ENCODE results near the gene SMYD3.

The SMYD3 gene

GRCh38 chr1:246258250-246258649 lies 248.8 kb downstream of the SMYD3 start:
- H3K27me3 ChIP-seq (ENCODE audit: insufficient read depth, poor library complexity, severe bottlenecking): no peaks in the 10 kb centered on the region
- no peak overlapping the region for H3K4me3 ChIP-seq (replicated peaks; ENCODE audit: insufficient read depth, low read length)

GRCh38 chr1:246255773-246256172 lies 251.3 kb downstream of the SMYD3 start:
- TF ChIP-seq REST (IDR thresholded peaks at IDR 0.05; ENCODE audit: insufficient replicate concordance, low read depth) (no peak), POLR2AphosphoS5 (IDR thresholded peaks at IDR 0.05; ENCODE audit: low read depth) (no peak), SPI1 (IDR thresholded peaks at IDR 0.05; ENCODE audit: borderline replicate concordance, low read depth) (no peak), GABPA (IDR thresholded peaks at IDR 0.05; ENCODE audit: low read depth) (no peak)
- TF ChIP-seq, protein P1, sequence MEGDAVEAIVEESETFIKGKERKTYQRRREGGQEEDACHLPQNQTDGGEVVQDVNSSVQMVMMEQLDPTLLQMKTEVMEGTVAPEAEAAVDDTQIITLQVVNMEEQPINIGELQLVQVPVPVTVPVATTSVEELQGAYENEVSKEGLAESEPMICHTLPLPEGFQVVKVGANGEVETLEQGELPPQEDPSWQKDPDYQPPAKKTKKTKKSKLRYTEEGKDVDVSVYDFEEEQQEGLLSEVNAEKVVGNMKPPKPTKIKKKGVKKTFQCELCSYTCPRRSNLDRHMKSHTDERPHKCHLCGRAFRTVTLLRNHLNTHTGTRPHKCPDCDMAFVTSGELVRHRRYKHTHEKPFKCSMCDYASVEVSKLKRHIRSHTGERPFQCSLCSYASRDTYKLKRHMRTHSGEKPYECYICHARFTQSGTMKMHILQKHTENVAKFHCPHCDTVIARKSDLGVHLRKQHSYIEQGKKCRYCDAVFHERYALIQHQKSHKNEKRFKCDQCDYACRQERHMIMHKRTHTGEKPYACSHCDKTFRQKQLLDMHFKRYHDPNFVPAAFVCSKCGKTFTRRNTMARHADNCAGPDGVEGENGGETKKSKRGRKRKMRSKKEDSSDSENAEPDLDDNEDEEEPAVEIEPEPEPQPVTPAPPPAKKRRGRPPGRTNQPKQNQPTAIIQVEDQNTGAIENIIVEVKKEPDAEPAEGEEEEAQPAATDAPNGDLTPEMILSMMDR (IDR thresholded peaks at IDR 0.05; ENCODE audit: insufficient read depth, low read length): no peak
- H3K27ac ChIP-seq (replicated peaks): no peak overlapping the region
- H3K27me3 ChIP-seq (ENCODE audit: insufficient read depth, poor library complexity, severe bottlenecking): no peaks in the 10 kb centered on the region
- H3K4me3 ChIP-seq (replicated peaks; ENCODE audit: insufficient read depth, low read length): no peak overlapping the region
- no peak for DNase-seq (ENCODE audit: low read depth in 1 of 2, low spot score in 1 of 2)

More at GRCh38 chr1:246258250-246258649, 248.8 kb downstream of the SMYD3 start:
- no peak overlapping the region for H3K27ac ChIP-seq (replicated peaks)
- DNase-seq (ENCODE audit: low read depth in 1 of 2, low spot score in 1 of 2): no peak
- TF ChIP-seq POLR2AphosphoS5 (IDR thresholded peaks at IDR 0.05; ENCODE audit: low read depth) (no peak), GABPA (IDR thresholded peaks at IDR 0.05; ENCODE audit: low read depth) (no peak), REST (IDR thresholded peaks at IDR 0.05; ENCODE audit: insufficient replicate concordance, low read depth) (no peak), SPI1 (IDR thresholded peaks at IDR 0.05; ENCODE audit: borderline replicate concordance, low read depth) (no peak)
- TF ChIP-seq, protein P1 (IDR thresholded peaks at IDR 0.05; ENCODE audit: insufficient read depth, low read length): no peak

DNA sequence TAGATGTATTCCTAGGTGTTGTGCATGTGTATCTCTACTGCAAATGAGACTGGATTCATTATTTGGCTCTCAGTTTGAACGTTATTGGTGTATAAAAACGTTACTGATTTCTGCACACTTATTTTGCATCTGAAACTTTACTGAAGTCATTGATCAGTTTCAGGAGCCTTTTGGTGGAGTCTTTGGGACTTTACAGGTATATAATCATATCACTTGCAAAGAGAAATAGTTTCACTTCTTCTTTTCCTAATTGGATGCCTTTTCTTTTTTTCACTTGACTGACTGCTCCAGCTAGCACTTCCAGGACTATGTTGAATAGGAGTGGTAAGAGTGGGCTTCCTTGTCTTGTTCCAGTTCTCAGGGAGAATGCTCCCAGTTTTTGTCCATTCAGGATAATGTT lies 252.2 kb downstream of the SMYD3 start:
- Histone ChIP-seq H3K27me3 (ENCODE audit: insufficient read depth, poor library complexity, severe bottlenecking) (no peaks in the 10 kb centered on the region), H3K27ac (replicated peaks) (no peak overlapping the region), H3K4me3 (replicated peaks; ENCODE audit: insufficient read depth, low read length) (no peak overlapping the region)
- no peak for DNase-seq (ENCODE audit: low read depth in 1 of 2, low spot score in 1 of 2)
- TF ChIP-seq REST (IDR thresholded peaks at IDR 0.05; ENCODE audit: insufficient replicate concordance, low read depth): no peak

DNA sequence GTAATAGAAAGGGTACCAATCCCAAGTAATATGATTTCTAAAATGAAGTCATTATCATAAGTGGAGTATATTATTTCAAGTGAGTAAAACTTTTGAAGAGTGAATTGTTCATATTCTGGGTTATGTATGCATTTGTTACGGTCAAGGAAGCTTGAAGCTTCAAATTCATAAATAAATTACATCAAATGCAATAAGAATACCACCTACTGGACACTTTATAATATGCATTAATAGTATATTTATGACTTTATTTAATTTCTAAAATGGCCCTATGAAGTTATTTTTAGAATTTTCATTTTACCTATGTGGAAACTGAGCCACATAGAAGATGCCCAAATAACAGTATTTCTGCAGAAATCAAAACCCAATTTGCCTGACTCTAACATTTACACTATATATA lies 260.6 kb downstream of the SMYD3 start:
- no peak for DNase-seq (ENCODE audit: low read depth in 1 of 2, low spot score in 1 of 2)
- Histone ChIP-seq H3K27me3 (ENCODE audit: insufficient read depth, poor library complexity, severe bottlenecking) (no peaks in the 10 kb centered on the region), H3K27ac (replicated peaks) (no peak overlapping the region), H3K4me3 (replicated peaks; ENCODE audit: insufficient read depth, low read length) (no peak overlapping the region)
- TF ChIP-seq, protein P1 (IDR thresholded peaks at IDR 0.05; ENCODE audit: insufficient read depth, low read length): no peak
- TF ChIP-seq SPI1 (IDR thresholded peaks at IDR 0.05; ENCODE audit: borderline replicate concordance, low read depth): no peak
